Measurements from ENCODE around the gene DNLZ. TPM values are rescaled to one million over a fixed set of nuclear protein-coding genes. Genes with fewer than 3 reads are reported as not detected.
"Not testable (repeated sequence)": the region's sequence is repeated elsewhere in the genome, so short reads cannot be mapped to it uniquely, and the experiment has no call there.

DNLZ gene
- total and polyA plus RNA-seq, 8 donors: 4.2 to 18.8 (median 8.8) TPM

- intact Hi-C loops (cut with DNase I): no loop called here
- peak; percentile 93 for ATAC-seq
Measured at GRCh38 chr9:136410500-136411287, 47.1 kb upstream of the DNLZ start, which contains the start of the genes ENTR1 and PMPCA. TSS of gene ENTR1 (minus strand) at chr9:136410614. CDS start at chr9:136410397, 217 bp downstream. TSS of gene PMPCA (plus strand) at chr9:136410658. CDS start at chr9:136410669, 11 bp downstream.

GRCh38 chr9:136409557-136410455 lies 46.3 kb upstream of the DNLZ start:
- intact Hi-C loops (cut with DNase I): no loop called here
- no peaks in the 10 kb centered on the region for H3K27me3 ChIP-seq
- H3K9me3 ChIP-seq: no peaks in the 10 kb centered on the region
- no peak for TF ChIP-seq CTCF (IDR thresholded peaks at IDR 0.05)
- H3K4me3 ChIP-seq: peak overlapping the region; percentile 69 to 97
- DNase-seq: peak in 2 of 4 donors; percentile 48 to 84
- H3K27ac ChIP-seq: peak overlapping the region; percentile 13 to 86
- peaks cover 0 to 61% of the 10 kb centered on the region in 2 donors for H3K36me3 ChIP-seq
- H3K4me1 ChIP-seq: peaks cover 20 to 32% of the 10 kb centered on the region in 2 donors
- ATAC-seq: peak; percentile 54

More at GRCh38 chr9:136410500-136411287, 47.1 kb upstream of the DNLZ start, which contains the start of the genes ENTR1 and PMPCA:
- Histone ChIP-seq H3K36me3 (peaks cover 0 to 61% of the 10 kb centered on the region in 2 donors), H3K27me3 (no peaks in the 10 kb centered on the region), H3K27ac (peak within 1 kb of the TSS; percentile 71 to 86), H3K4me3 (peak within 1 kb of the TSS; percentile 73 to 97), H3K9me3 (no peaks in the 10 kb centered on the region), H3K4me1 (peaks cover 20 to 32% of the 10 kb centered on the region in 2 donors)
- TF ChIP-seq CTCF (IDR thresholded peaks at IDR 0.05): no peak
- DNase-seq: peak; percentile 89 to 99 (median 94)

GRCh38 chr9:136407911-136408310 lies 44.4 kb upstream of the DNLZ start:
- no peak overlapping the region for H3K4me3 ChIP-seq
- peaks cover 20 to 32% of the 10 kb centered on the region in 2 donors for H3K4me1 ChIP-seq
- H3K9me3 ChIP-seq: no peaks in the 10 kb centered on the region
- H3K27ac ChIP-seq: no peak overlapping the region
- no peaks in the 10 kb centered on the region for H3K27me3 ChIP-seq
- peaks cover 0 to 58% of the 10 kb centered on the region in 2 donors for H3K36me3 ChIP-seq
- intact Hi-C loops (cut with DNase I): no loop called here
- TF ChIP-seq CTCF (IDR thresholded peaks at IDR 0.05): no peak
- DNase-seq: no peak
- ATAC-seq: no peak

GRCh38 chr9:136407061-136407460 lies 43.5 kb upstream of the DNLZ start:
- peaks cover 20 to 29% of the 10 kb centered on the region in 2 donors for H3K4me1 ChIP-seq
- ATAC-seq; H3K27me3 ChIP-seq; intact Hi-C loops (cut with DNase I); H3K27ac ChIP-seq; H3K9me3 ChIP-seq; H3K4me3 ChIP-seq: not testable (repeated sequence)
- DNase-seq: peak in 1 of 4 donors; percentile 57
- H3K36me3 ChIP-seq: peaks cover 0 to 55% of the 10 kb centered on the region in 2 donors

DNA sequence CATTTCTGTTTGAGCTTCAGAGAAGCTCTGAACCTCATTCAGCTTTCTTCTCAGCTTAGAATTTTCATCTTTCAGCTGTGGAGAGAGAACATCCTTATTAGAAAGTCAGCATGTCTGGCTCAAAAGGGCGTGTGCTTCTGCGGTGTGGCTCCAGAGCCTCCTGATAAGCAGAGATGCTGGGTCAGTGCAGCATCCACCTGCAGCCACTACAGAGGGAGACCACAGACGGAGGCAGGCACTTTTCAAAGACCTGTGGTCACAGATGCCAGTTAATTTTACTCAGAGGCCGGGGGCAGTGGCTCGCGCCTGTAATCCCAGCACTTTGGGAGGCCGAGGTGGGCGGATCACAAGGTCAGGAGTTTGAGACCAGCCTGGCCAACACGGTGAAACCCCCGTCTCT lies 42.4 kb upstream of the DNLZ start:
- intact Hi-C loops (cut with DNase I); ATAC-seq; DNase-seq; H3K27me3 ChIP-seq; H3K27ac ChIP-seq; H3K9me3 ChIP-seq; H3K4me3 ChIP-seq: not testable (repeated sequence)
- peaks cover 0 to 58% of the 10 kb centered on the region in 2 donors for H3K36me3 ChIP-seq
- H3K4me1 ChIP-seq: peaks cover 12 to 17% of the 10 kb centered on the region in 2 donors
